H1 (cell line): ENCODE data around the gene CHN2. TPM values are rescaled to one million over a fixed set of nuclear protein-coding genes. Genes with fewer than 3 reads are reported as not detected.

ENCODE experiments used
- CTCF ChIA-PET: fragments of 300-600 bp; sonication (Branson Sonifier 250); formaldehyde crosslinking; loops from one replicate; lab custom pipeline; 2021; ENCODE audit not compliant: partially characterized antibody; lab: Charles Lee
- POLR2A ChIA-PET: fragments of 300-600 bp; sonication (Branson Sonifier 250); formaldehyde crosslinking; loops from one replicate; lab custom pipeline; 2021; ENCODE audit warnings: inconsistent platforms; ENCODE audit not compliant: partially characterized antibody; lab: Charles Lee
- DNase-seq, 2 experiments: peaks; one replicate each; pipeline versions ENCODE4 v3.0.0 to v3.0.0-alpha.2; 2010 to 2022; ENCODE audit warnings: low spot score in 2 of 2, low read depth in 1 of 2, mixed read lengths in 1 of 2
- FAIRE-seq: peaks from 2 replicates; lab custom pipeline; 2011; peaks lifted over from hg19 to GRCh38; lab: Jason Lieb, UNC
- H2AFZ ChIP-seq: 2 replicates; pipeline ENCODE4 v1.8.1; 2012; ENCODE audit warnings: low read length, inconsistent platforms
- H2AK5ac ChIP-seq: 2 replicates; pipeline ENCODE4 v1.6.1; 2013; ENCODE audit warnings: low read depth, low read length
- H2BK120ac ChIP-seq: replicated peaks from 2 replicates; pipeline ENCODE3; 2013; ENCODE audit warnings: low read depth, low read length, inconsistent platforms
- H2BK12ac ChIP-seq: 2 replicates; pipeline ENCODE4 v1.6.1; 2013; ENCODE audit warnings: low read depth, low read length
- H2BK15ac ChIP-seq: 2 replicates; pipeline ENCODE4 v1.6.1; 2013; ENCODE audit warnings: low read length
- H2BK20ac ChIP-seq: 2 replicates; pipeline ENCODE4 v1.6.1; 2013; ENCODE audit warnings: low read length
- H2BK5ac ChIP-seq: 2 replicates; pipeline ENCODE4 v1.6.1; 2013; ENCODE audit warnings: low read depth, low read length
- H3K14ac ChIP-seq: 2 replicates; pipeline ENCODE4 v1.6.1; 2013; ENCODE audit warnings: inconsistent platforms; ENCODE audit not compliant: insufficient read length
- H3K18ac ChIP-seq: 2 replicates; pipeline ENCODE4 v1.6.1; 2013; ENCODE audit warnings: low read length; ENCODE audit errors: extremely low read depth
- H3K23ac ChIP-seq: 2 replicates; pipeline ENCODE4 v1.6.1; 2013; ENCODE audit warnings: inconsistent platforms; ENCODE audit not compliant: insufficient read length
- H3K23me2 ChIP-seq: 2 replicates; pipeline ENCODE4 v1.6.1; 2013; ENCODE audit warnings: low read depth, low read length
- H3K27ac ChIP-seq: 2 replicates; pipeline ENCODE4 v1.6.1; 2011; ENCODE audit warnings: low read depth, low read length, inconsistent platforms
- H3K27me3 ChIP-seq, 4 experiments: replicated peaks in 1 of 4; 1 replicate in 1 of 4; 2 replicates in 3 of 4; pipeline versions ENCODE4 v1.6.1 to v1.8.1; 2011 to 2013; ENCODE audit warnings: low read length in 3 of 4, mild to moderate bottlenecking in 3 of 4, inconsistent platforms in 2 of 4, mixed read lengths in 2 of 4, moderate library complexity in 1 of 4; ENCODE audit not compliant: control insufficient read depth in 3 of 4, insufficient read depth in 3 of 4; ENCODE audit errors: extremely low read depth in 1 of 4
- H3K36me3 ChIP-seq, 4 experiments: 2 replicates each; pipeline versions ENCODE4 v1.6.1 to v1.8.1; 2011 to 2013; ENCODE audit warnings: mild to moderate bottlenecking in 4 of 4, low read length in 3 of 4, moderate library complexity in 2 of 4, control low read depth in 1 of 4, inconsistent platforms in 1 of 4; ENCODE audit not compliant: insufficient read depth in 4 of 4, control insufficient read depth in 2 of 4
- H3K4ac ChIP-seq: replicated peaks from 2 replicates; pipeline ENCODE3; 2013; ENCODE audit warnings: low read length, low read depth, mixed read lengths, inconsistent platforms; ENCODE audit not compliant: insufficient read length
- H3K4me1 ChIP-seq, 4 experiments: replicated peaks in 1 of 4; 1 replicate in 1 of 4; 2 replicates in 3 of 4; pipeline versions ENCODE4 v1.6.1 to v1.8.1; 2011 to 2013; ENCODE audit warnings: low read length in 3 of 4, inconsistent platforms in 2 of 4, mixed read lengths in 1 of 4; ENCODE audit not compliant: insufficient read depth in 4 of 4, control insufficient read depth in 3 of 4
- H3K4me2 ChIP-seq, 2 experiments: 2 replicates each; pipeline versions ENCODE4 v1.6.1 to v1.8.1; 2011 to 2013; ENCODE audit warnings: low read depth in 2 of 2, low read length in 2 of 2, control low read depth in 1 of 2, inconsistent platforms in 1 of 2, mild to moderate bottlenecking in 1 of 2; ENCODE audit not compliant: insufficient read depth in 1 of 2
- H3K4me3 ChIP-seq, 4 experiments: fragments of 200-600, 300-600 bp in 1 of 4; sonication (generic), shearing (Covaris generic), sonication (Bioruptor Twin) in 1 of 4; 2 replicates each; pipeline versions ENCODE4 v1.5.1 to v1.8.1; 2011 to 2016; ENCODE audit warnings: low read length in 4 of 4, low read depth in 3 of 4, control low read depth in 2 of 4, inconsistent platforms in 2 of 4, mild to moderate bottlenecking in 2 of 4, mixed read lengths in 1 of 4, moderate library complexity in 1 of 4; ENCODE audit not compliant: insufficient read depth in 2 of 4; ENCODE audit errors: extremely low read depth in 1 of 4
- H3K56ac ChIP-seq: replicated peaks from 2 replicates; pipeline ENCODE3; 2013; ENCODE audit warnings: low read depth, mild to moderate bottlenecking, mixed read lengths, low read length, inconsistent platforms; ENCODE audit not compliant: insufficient read length
- H3K79me1 ChIP-seq: 2 replicates; pipeline ENCODE4 v1.6.1; 2013; ENCODE audit warnings: low read depth, low read length, control low read depth
- H3K79me2 ChIP-seq, 2 experiments: 2 replicates each; pipeline versions ENCODE4 v1.6.1 to v1.8.1; 2012 to 2013; ENCODE audit warnings: low read length in 2 of 2, mild to moderate bottlenecking in 2 of 2, inconsistent platforms in 1 of 2; ENCODE audit not compliant: insufficient read depth in 2 of 2, control insufficient read depth in 1 of 2
- H3K9ac ChIP-seq, 4 experiments: replicated peaks in 1 of 4; 1 replicate in 1 of 4; 2 replicates in 3 of 4; pipeline versions ENCODE4 v1.6.1 to v1.8.1; 2011 to 2013; ENCODE audit warnings: low read depth in 3 of 4, low read length in 3 of 4, control low read depth in 2 of 4, mild to moderate bottlenecking in 2 of 4, moderate library complexity in 2 of 4, inconsistent platforms in 1 of 4; ENCODE audit errors: extremely low read depth in 1 of 4
- H3K9me3 ChIP-seq, 2 experiments: 2 replicates each; pipeline versions ENCODE4 v1.6.1 to v1.8.1; 2012 to 2013; ENCODE audit warnings: mild to moderate bottlenecking in 2 of 2, moderate library complexity in 2 of 2, control low read depth in 1 of 2, inconsistent platforms in 1 of 2, low read depth in 1 of 2, low read length in 1 of 2, mixed read lengths in 1 of 2; ENCODE audit not compliant: insufficient read depth in 2 of 2
- H4K20me1 ChIP-seq, 2 experiments: replicated peaks in 1 of 2; 2 replicates each; pipeline versions ENCODE3 to v1.8.1; 2011 to 2013; ENCODE audit warnings: inconsistent platforms in 2 of 2, low read length in 2 of 2, mild to moderate bottlenecking in 1 of 2; ENCODE audit not compliant: insufficient read depth in 2 of 2, control insufficient read depth in 1 of 2
- H4K5ac ChIP-seq: 2 replicates; pipeline ENCODE4 v1.6.1; 2013; ENCODE audit warnings: low read length, low read depth, mixed read lengths, inconsistent platforms; ENCODE audit not compliant: insufficient read length
- H4K8ac ChIP-seq: 2 replicates; pipeline ENCODE4 v1.8.0; 2013; ENCODE audit warnings: mild to moderate bottlenecking, moderate library complexity, low read length, inconsistent platforms; ENCODE audit not compliant: insufficient read depth; ENCODE audit errors: extremely low read depth
- H4K91ac ChIP-seq: replicated peaks from 2 replicates; pipeline ENCODE3; 2013; ENCODE audit warnings: low read length, mixed read lengths, inconsistent platforms; ENCODE audit not compliant: insufficient read length
- CREB1 ChIP-seq: IDR thresholded peaks from 2 replicates; pipeline ENCODE4 v1.6.1; 2012; ENCODE audit warnings: inconsistent platforms
- GABPA ChIP-seq: IDR thresholded peaks from 2 replicates; pipeline ENCODE4 v1.6.1; 2011; ENCODE audit warnings: mild to moderate bottlenecking, low read length, moderate library complexity, borderline replicate concordance; ENCODE audit not compliant: insufficient read depth
- MAFK ChIP-seq: IDR thresholded peaks from 2 replicates; pipeline ENCODE4 v1.6.1; 2012; ENCODE audit warnings: low read depth, mild to moderate bottlenecking, improper control_type of control experiment, low read length
- PHF8 ChIP-seq: fragments of 200-600 bp; sonication (generic); conservative IDR thresholded peaks from 2 replicates; pipeline ENCODE4 v1.7.1; 2012; ENCODE audit warnings: low read depth, mild to moderate bottlenecking, inconsistent platforms, low read length, moderate library complexity
- SIRT6 ChIP-seq: IDR thresholded peaks from one replicate; pipeline ENCODE4 v1.7.1; 2012; ENCODE audit warnings: low read length, inconsistent platforms
- SIX5 ChIP-seq: IDR thresholded peaks from 2 replicates; pipeline ENCODE4 v1.6.1; 2011; ENCODE audit warnings: mild to moderate bottlenecking, low read depth, low read length
- SP4 ChIP-seq: IDR thresholded peaks from 2 replicates; pipeline ENCODE4 v1.6.1; 2012; ENCODE audit warnings: low read length, inconsistent platforms
- WGBS, 2 experiments: shearing (Covaris generic) in 1 of 2; methylation state at CpG; one replicate each; pipeline versions ENCODE4 v1.1.6 to v1.1.7; 2013 to 2015; ENCODE audit warnings: low lambda C conversion rate in 2 of 2, mixed read lengths in 2 of 2, inconsistent platforms in 1 of 2, low coverage in 1 of 2, missing lambda C conversion rate in 1 of 2; ENCODE audit not compliant: insufficient replicate concordance in 2 of 2, insufficient coverage in 1 of 2, insufficient read length in 1 of 2; ENCODE audit errors: extremely low coverage in 1 of 2, missing lambda C conversion rate in 1 of 2; 5-methylcytosine and 5-hydroxymethylcytosine counted together
- polyA plus RNA-seq, 7 experiments: library from polyadenylated mRNA; depleted of rRNA in 3 of 7; stranded (reverse) in 5 of 7; unstranded in 2 of 7; fragments of >200 nt in 5 of 7; fragments of 200-250 nt in 2 of 7; gene quantifications; 1 replicate in 5 of 7; 2 replicates in 1 of 7; 4 replicates in 1 of 7; pipeline versions ENCODE4 v1.2.1 to v1.2.3, GENCODE V29; 2011 to 2013; ENCODE audit warnings: missing spikeins in 2 of 7, mixed read lengths in 2 of 7
- total RNA-seq: library from RNA; stranded (reverse); fragmentation: NEBNext Ultra II Directional; extraction: Animal tissue kit (Norgen Biotek cat#: 25700); gene quantifications from 2 replicates; pipeline ENCODE4 v1.2.1, GENCODE V29; 2021

CHN2 gene
- total and polyA plus RNA-seq, 2 of the 8 experiments (the other 6 are each of a cell fraction or from before 2014, with no cell fraction given) = 2.9 to 4.8 TPM

DNA sequence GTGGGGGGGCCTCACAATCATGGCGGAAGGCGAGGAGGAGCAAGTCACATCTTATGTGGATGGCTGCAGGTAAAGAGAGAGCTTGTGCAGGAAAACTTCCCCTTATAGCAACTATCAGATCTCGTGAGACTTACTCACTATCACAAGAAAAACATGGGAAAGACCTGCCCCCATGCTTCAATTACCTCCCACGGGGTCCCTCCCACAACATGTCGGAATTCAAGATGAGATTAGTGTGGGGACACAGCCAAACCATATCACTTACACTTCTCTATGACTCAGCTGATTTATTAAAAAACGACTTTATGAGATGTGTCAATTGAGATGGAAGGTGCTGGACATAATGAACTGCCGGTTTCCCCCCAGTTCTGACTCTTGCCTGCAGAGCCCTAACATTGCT, 23.8 kb upstream of the CHN2 start:
- Histone ChIP-seq H4K20me1 (no peaks in the 10 kb centered on the region), H2AK5ac (no peak overlapping the region), H3K23me2 (no peaks in the 10 kb centered on the region), H4K8ac (no peak overlapping the region), H3K9ac (no peak overlapping the region), H3K4me3 (no peak overlapping the region), H3K56ac (no peak overlapping the region), H3K14ac (no peak overlapping the region), H2BK20ac (no peak overlapping the region), H3K36me3 (no peaks in the 10 kb centered on the region), H2BK12ac (no peak overlapping the region), H3K79me1 (no peaks in the 10 kb centered on the region), H3K27me3 (no peaks in the 10 kb centered on the region), H3K79me2 (no peaks in the 10 kb centered on the region), H3K9me3 (no peaks in the 10 kb centered on the region), H3K27ac (no peak overlapping the region), H3K4me1 (no peaks in the 10 kb centered on the region), H2BK5ac (no peak overlapping the region), H2BK120ac (no peak overlapping the region), H3K23ac (no peak overlapping the region), H3K4ac (no peak overlapping the region), H3K4me2 (no peak overlapping the region), H4K91ac (no peak overlapping the region), H2AFZ (no peak overlapping the region), H4K5ac (no peak overlapping the region), H3K18ac (no peak overlapping the region), H2BK15ac (no peak overlapping the region)
- POLR2A ChIA-PET = interaction anchor here (1.0 kb wide), 1 partner anchor 9 kb away, joined by 3 read pairs; no protein-coding TSS in a partner anchor
- CTCF ChIA-PET = interaction anchor here (0.8 to 1.6 kb wide), 2 partner anchors 51 to 248 kb away, joined by 3 to 4 read pairs; no protein-coding TSS in a partner anchor
- WGBS, 2 experiments = 83% methylated on average over 7 of the region's 7 CpGs; no CpG with 5 or more reads in 1 of the 2 experiments
- no peak for TF ChIP-seq GABPA
- no peak for TF ChIP-seq PHF8
- TF ChIP-seq SIRT6 = no peak
- TF ChIP-seq CREB1 = no peak
- TF ChIP-seq MAFK = no peak
- TF ChIP-seq SP4 = no peak
- no peak for TF ChIP-seq SIX5
- FAIRE-seq = no peak
- DNase-seq = no peak
